ENCODE measurements around the gene LOX.
A peak's percentile ranks its signal among the peaks of the same experiment; 100 is the strongest.

The LOX gene

GRCh38 chr5:122063836-122064235 lies 14.2 kb downstream of the LOX start:
- TF ChIP-seq, protein P1, sequence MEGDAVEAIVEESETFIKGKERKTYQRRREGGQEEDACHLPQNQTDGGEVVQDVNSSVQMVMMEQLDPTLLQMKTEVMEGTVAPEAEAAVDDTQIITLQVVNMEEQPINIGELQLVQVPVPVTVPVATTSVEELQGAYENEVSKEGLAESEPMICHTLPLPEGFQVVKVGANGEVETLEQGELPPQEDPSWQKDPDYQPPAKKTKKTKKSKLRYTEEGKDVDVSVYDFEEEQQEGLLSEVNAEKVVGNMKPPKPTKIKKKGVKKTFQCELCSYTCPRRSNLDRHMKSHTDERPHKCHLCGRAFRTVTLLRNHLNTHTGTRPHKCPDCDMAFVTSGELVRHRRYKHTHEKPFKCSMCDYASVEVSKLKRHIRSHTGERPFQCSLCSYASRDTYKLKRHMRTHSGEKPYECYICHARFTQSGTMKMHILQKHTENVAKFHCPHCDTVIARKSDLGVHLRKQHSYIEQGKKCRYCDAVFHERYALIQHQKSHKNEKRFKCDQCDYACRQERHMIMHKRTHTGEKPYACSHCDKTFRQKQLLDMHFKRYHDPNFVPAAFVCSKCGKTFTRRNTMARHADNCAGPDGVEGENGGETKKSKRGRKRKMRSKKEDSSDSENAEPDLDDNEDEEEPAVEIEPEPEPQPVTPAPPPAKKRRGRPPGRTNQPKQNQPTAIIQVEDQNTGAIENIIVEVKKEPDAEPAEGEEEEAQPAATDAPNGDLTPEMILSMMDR (IDR thresholded peaks at IDR 0.05; ENCODE audit: poor library complexity, severe bottlenecking), result no peak
- Histone ChIP-seq H3K27me3 (ENCODE audit: insufficient read depth, poor library complexity, severe bottlenecking) (no peaks in the 10 kb centered on the region), H3K9me3 (ENCODE audit: severe bottlenecking) (no peaks in the 10 kb centered on the region), H3K36me3 (ENCODE audit: low read depth) (peaks cover 36% of the 10 kb centered on the region), H3K4me1 (ENCODE audit: insufficient read depth, poor library complexity, severe bottlenecking) (peaks cover 9% of the 10 kb centered on the region), H3K4me3 (ENCODE audit: severe bottlenecking) (no peak overlapping the region), H3K27ac (ENCODE audit: poor library complexity, severe bottlenecking) (no peak overlapping the region)
- ATAC-seq (ENCODE audit: low read depth) (peak; percentile 74), DNase-seq (ENCODE audit: low spot score) (no peak)

GRCh38 chr5:122062205-122062604 lies 15.9 kb downstream of the LOX start:
- TF ChIP-seq, protein P1 (IDR thresholded peaks at IDR 0.05; ENCODE audit: poor library complexity, severe bottlenecking), result no peak
- DNase-seq (ENCODE audit: low spot score), result no peak
- ATAC-seq (ENCODE audit: low read depth), result peak; percentile 71

GRCh38 chr5:122056913-122057312 lies 21.1 kb downstream of the LOX start:
- no peak for ATAC-seq (ENCODE audit: low read depth)
- H3K4me1 ChIP-seq (ENCODE audit: insufficient read depth, poor library complexity, severe bottlenecking), result no peaks in the 10 kb centered on the region
- no peak overlapping the region for H3K4me3 ChIP-seq (ENCODE audit: severe bottlenecking)
- no peak overlapping the region for H3K27ac ChIP-seq (ENCODE audit: poor library complexity, severe bottlenecking)
- H3K27me3 ChIP-seq (ENCODE audit: insufficient read depth, poor library complexity, severe bottlenecking), result no peaks in the 10 kb centered on the region
- H3K36me3 ChIP-seq (ENCODE audit: low read depth), result no peaks in the 10 kb centered on the region
- TF ChIP-seq, protein P1 (IDR thresholded peaks at IDR 0.05; ENCODE audit: poor library complexity, severe bottlenecking), result no peak
- DNase-seq (ENCODE audit: low spot score), result no peak
- H3K9me3 ChIP-seq (ENCODE audit: severe bottlenecking), result no peaks in the 10 kb centered on the region

More at GRCh38 chr5:122062205-122062604, 15.9 kb downstream of the LOX start:
- Histone ChIP-seq H3K27me3 (ENCODE audit: insufficient read depth, poor library complexity, severe bottlenecking) (no peaks in the 10 kb centered on the region), H3K4me3 (ENCODE audit: severe bottlenecking) (no peak overlapping the region), H3K27ac (ENCODE audit: poor library complexity, severe bottlenecking) (no peak overlapping the region), H3K9me3 (ENCODE audit: severe bottlenecking) (no peaks in the 10 kb centered on the region), H3K36me3 (ENCODE audit: low read depth) (peaks cover 20% of the 10 kb centered on the region), H3K4me1 (ENCODE audit: insufficient read depth, poor library complexity, severe bottlenecking) (peaks cover 9% of the 10 kb centered on the region)

DNA sequence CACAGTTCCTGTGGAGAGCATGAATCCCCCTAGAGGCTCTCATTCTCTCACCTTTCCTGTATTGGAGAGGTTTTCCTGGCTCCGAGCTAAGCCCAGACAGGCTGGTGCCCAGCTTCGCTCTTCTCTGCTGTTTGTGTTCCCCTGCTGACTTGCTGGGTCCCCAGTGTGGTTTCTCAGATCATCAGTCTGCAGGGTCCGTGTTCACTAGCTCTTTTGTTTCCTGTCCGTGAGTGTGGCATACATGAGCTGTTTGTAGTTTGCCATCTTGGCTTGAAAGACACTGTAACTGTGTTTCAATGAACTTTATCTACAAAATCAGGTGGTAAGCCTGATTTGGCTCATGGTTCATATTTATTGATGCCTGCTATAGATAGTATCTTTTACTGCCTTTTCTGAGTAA lies 23.8 kb downstream of the LOX start:
- Histone ChIP-seq H3K4me1 (ENCODE audit: insufficient read depth, poor library complexity, severe bottlenecking) (no peaks in the 10 kb centered on the region), H3K4me3 (ENCODE audit: severe bottlenecking) (no peak overlapping the region), H3K27me3 (ENCODE audit: insufficient read depth, poor library complexity, severe bottlenecking) (no peaks in the 10 kb centered on the region), H3K9me3 (ENCODE audit: severe bottlenecking) (no peaks in the 10 kb centered on the region), H3K36me3 (ENCODE audit: low read depth) (no peaks in the 10 kb centered on the region), H3K27ac (ENCODE audit: poor library complexity, severe bottlenecking) (no peak overlapping the region)
- ATAC-seq (ENCODE audit: low read depth), result no peak
- DNase-seq (ENCODE audit: low spot score), result no peak
- TF ChIP-seq, protein P1 (IDR thresholded peaks at IDR 0.05; ENCODE audit: poor library complexity, severe bottlenecking), result no peak

DNA sequence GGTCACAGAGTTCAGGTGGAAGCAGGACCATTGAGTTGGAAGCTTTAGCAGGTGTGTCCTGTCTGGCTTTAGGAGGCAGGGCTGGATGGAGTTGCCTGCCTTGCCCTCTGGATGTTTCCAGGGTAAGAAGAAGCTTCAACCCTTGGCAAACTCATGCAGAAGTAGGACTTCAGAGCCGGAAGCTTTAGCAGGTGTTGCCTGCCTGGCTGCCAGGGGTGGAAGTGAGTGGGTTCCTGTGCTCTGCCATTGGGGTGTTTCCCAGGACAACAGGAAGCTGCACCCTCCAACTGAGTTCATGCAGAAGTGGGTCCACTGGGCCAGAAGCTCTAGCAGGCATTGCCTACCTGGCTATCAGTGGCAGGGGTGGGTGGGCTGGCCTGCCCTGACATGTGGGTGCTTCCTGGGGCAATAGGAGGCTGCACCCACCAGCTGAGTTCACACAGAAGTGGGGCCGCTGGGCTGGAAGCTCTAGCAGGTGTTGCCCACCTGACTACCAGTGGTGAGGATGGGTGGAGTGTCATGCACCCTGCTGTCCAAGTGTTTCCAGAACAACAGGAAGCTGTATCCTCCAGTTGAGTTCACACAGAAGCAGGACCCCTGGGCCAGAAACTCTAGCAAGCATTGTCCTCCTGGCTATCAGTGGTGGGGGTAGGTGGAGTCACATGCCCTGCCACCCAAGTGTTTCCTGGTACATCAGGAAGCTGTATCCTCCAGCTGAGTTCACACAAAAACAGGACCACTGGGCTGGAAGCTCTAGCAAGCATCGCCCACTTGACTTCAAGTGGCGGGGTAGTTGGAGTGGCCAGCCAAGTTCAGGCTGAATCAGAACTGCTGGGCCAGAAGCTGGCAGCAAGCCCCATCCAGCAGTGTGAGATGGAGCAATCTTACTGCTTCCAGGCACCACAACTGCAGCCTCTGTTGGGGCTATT lies 24.6 kb downstream of the LOX start:
- ATAC-seq (ENCODE audit: low read depth) (no peak), DNase-seq (ENCODE audit: low spot score) (peak; percentile 57)
- TF ChIP-seq, protein P1 (IDR thresholded peaks at IDR 0.05; ENCODE audit: poor library complexity, severe bottlenecking), result no peak
- Histone ChIP-seq H3K27ac (ENCODE audit: poor library complexity, severe bottlenecking) (no peak overlapping the region), H3K4me3 (ENCODE audit: severe bottlenecking) (no peak overlapping the region), H3K4me1 (ENCODE audit: insufficient read depth, poor library complexity, severe bottlenecking) (no peaks in the 10 kb centered on the region), H3K9me3 (ENCODE audit: severe bottlenecking) (no peaks in the 10 kb centered on the region), H3K36me3 (ENCODE audit: low read depth) (no peaks in the 10 kb centered on the region), H3K27me3 (ENCODE audit: insufficient read depth, poor library complexity, severe bottlenecking) (no peaks in the 10 kb centered on the region)

All from RWPE2 (cell line).